PC-9 (cell line): ENCODE results near the gene ST3GAL6.

Source experiments
- CTCF ChIP-seq: fragments of 200-600 bp; sonication (generic); conservative IDR thresholded peaks from 2 replicates; pipeline ENCODE4 v1.6.1; 2017; ENCODE audit warnings: mixed run types, antibody characterized with exemption, mild to moderate bottlenecking, moderate library complexity
- EZH2 ChIP-seq: fragments of 200-600 bp; sonication (generic); IDR thresholded peaks from 2 replicates; pipeline ENCODE4 v1.8.0; 2017; ENCODE audit warnings: antibody characterized with exemption, low read depth

- TF ChIP-seq CTCF (no peak), EZH2 (no peak)
Measured at GRCh38 chr3:98797905-98798304, 34.8 kb downstream of the ST3GAL6 start.
